Renal cortical epithelial cell (primary cell): ENCODE results near the gene TRRAP. TPM values are rescaled to one million over a fixed set of nuclear protein-coding genes. Genes with fewer than 3 reads are reported as not detected.
"Not testable (repeated sequence)": the region's sequence is repeated elsewhere in the genome, so short reads cannot be mapped to it uniquely, and the experiment has no call there.

Experiments used
- DNase-seq: peaks from one replicate; pipeline ENCODE4 v3.0.0-alpha.2; 2011; ENCODE audit warnings: low read depth
- total RNA-seq: library from RNA; depleted of rRNA; stranded (reverse); fragments of >200 nt; gene quantifications from 2 replicates; pipeline ENCODE4 v1.2.3, GENCODE V29; 2014

Gene TRRAP
- total RNA-seq, 1 donor from 2014 or later = 54.0 TPM

GRCh38 chr7:99029466-99030435 is 151.4 kb downstream of the TRRAP start:
- DNase-seq = no peak

- DNase-seq = no peak
Measured at GRCh38 chr7:99030457-99030856, 152.1 kb downstream of the TRRAP start.

GRCh38 chr7:99030951-99031350 is 152.6 kb downstream of the TRRAP start:
- no peak for DNase-seq

GRCh38 chr7:99031496-99031895 is 153.2 kb downstream of the TRRAP start:
- DNase-seq = no peak

- no peak for DNase-seq
Measured at GRCh38 chr7:99032928-99033327, 154.6 kb downstream of the TRRAP start.

- DNase-seq = no peak
Measured at GRCh38 chr7:99033765-99034164, 155.4 kb downstream of the TRRAP start.

- no peak for DNase-seq
Measured at GRCh38 chr7:99034932-99035722, 156.8 kb downstream of the TRRAP start.

- DNase-seq = no peak
Measured at GRCh38 chr7:99035723-99036545, 157.6 kb downstream of the TRRAP start.

GRCh38 chr7:99036546-99037111 is 158.3 kb downstream of the TRRAP start:
- no peak for DNase-seq

- no peak for DNase-seq
Measured at GRCh38 chr7:99037327-99037940, 159.1 kb downstream of the TRRAP start.

- DNase-seq = no peak
Measured at GRCh38 chr7:99038086-99038855, 159.9 kb downstream of the TRRAP start.

- DNase-seq = no peak
Measured at GRCh38 chr7:99039384-99039891, 161.1 kb downstream of the TRRAP start.

GRCh38 chr7:99040104-99040958 is 162.0 kb downstream of the TRRAP start:
- peak; percentile 74 for DNase-seq

GRCh38 chr7:99041526-99041925 is 163.2 kb downstream of the TRRAP start:
- DNase-seq = peak; percentile 41

GRCh38 chr7:99042957-99043356 is 164.6 kb downstream of the TRRAP start:
- DNase-seq = no peak

- not testable (repeated sequence) for DNase-seq
Measured at GRCh38 chr7:99044858-99045257, 166.5 kb downstream of the TRRAP start.

- not testable (repeated sequence) for DNase-seq
Measured at GRCh38 chr7:99046262-99046661, 167.9 kb downstream of the TRRAP start.

- no peak for DNase-seq
Measured at GRCh38 chr7:99046722-99047121, 168.4 kb downstream of the TRRAP start.

GRCh38 chr7:99047526-99048077 is 169.3 kb downstream of the TRRAP start:
- no peak for DNase-seq
